Coronary artery (tissue), 2 donors: Measurements from ENCODE around the gene MYO9A.

ENCODE experiments used
- DNase-seq: peaks from one replicate; pipeline ENCODE4 v3.0.0-alpha.2; 2017; ENCODE audit warnings: low spot score
- H3K27ac ChIP-seq, 2 donors: fragments of 200-600 bp; sonication (generic); one replicate each; pipeline ENCODE4 v1.5.1; 2016 to 2019
- H3K4me3 ChIP-seq: fragments of 200-600 bp; sonication (generic); 2 replicates; pipeline ENCODE4 v1.5.1; 2016; ENCODE audit warnings: mild to moderate bottlenecking, moderate library complexity
- TF ChIP-seq, protein P1 (sequence below): fragments of 200-600 bp; sonication (generic); IDR thresholded peaks from one replicate; pipeline ENCODE4 v1.5.1; 2019; ENCODE audit warnings: antibody characterized with exemption

MYO9A gene

DNA sequence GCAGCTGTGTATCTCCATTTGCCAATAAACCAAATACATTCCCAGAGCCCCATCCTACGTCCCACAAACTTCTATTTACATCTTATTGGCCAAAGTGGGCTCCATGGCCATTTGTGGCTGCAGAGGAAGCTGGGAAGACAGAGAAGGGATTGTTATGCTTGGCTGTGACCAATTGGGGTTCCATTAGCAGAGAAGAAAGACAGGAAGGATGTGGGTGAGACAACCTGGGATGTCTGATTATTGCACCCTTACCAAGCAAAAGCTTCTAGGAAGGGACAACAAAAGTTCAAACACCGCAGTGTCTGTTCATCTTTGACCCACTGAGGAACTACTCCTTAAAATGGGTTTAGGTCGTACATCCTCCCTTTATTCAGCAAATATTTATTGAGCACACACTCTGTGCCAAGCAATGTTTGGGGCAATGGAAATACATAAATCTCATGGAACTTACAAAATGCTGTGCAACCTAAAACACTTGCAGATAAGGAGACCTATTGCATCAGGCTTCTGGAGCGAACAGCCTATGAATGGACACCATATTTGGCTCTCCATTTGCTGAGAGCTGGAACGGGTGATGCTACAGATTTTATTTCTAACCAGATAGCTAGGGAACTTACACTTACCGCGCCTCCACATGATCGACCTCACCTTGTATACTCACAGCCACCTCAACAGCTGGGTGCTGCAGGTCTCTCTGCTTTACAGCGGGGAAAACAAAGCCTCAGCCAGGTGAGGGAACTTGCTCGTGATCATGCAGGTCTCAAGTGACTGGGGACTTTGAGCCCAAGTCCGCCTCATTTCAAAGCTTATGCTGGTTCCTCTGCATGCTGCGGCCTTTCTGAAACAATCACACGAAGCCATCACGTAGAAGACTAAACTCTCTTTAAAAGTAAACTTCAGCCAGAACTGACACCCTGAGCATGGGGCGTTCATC lies 329.0 kb downstream of the MYO9A start:
- no peak overlapping the region for H3K27ac ChIP-seq
- DNase-seq, result peak; percentile 19
- TF ChIP-seq, protein P1, sequence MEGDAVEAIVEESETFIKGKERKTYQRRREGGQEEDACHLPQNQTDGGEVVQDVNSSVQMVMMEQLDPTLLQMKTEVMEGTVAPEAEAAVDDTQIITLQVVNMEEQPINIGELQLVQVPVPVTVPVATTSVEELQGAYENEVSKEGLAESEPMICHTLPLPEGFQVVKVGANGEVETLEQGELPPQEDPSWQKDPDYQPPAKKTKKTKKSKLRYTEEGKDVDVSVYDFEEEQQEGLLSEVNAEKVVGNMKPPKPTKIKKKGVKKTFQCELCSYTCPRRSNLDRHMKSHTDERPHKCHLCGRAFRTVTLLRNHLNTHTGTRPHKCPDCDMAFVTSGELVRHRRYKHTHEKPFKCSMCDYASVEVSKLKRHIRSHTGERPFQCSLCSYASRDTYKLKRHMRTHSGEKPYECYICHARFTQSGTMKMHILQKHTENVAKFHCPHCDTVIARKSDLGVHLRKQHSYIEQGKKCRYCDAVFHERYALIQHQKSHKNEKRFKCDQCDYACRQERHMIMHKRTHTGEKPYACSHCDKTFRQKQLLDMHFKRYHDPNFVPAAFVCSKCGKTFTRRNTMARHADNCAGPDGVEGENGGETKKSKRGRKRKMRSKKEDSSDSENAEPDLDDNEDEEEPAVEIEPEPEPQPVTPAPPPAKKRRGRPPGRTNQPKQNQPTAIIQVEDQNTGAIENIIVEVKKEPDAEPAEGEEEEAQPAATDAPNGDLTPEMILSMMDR, result no peak
- no peak overlapping the region for H3K4me3 ChIP-seq

DNA sequence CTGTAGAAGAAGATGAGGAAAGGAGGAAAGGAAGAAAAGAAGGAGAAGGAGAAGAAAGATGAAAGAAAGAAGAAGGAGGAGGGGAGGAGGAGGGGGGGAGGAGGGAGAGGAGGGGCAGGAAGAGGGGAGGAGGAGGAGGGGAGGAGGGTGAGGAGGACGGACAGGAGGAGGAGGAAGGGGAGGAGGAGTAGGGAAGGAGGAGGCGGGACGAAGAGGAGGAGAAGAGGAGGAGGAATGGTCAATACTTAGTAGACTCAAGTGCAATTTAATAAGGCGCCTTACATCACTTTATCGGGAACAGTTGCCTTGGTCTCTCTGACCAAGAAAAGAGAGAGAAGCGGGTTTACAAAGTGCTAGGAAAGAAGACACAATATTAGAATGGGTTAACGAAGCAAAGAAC lies 331.3 kb downstream of the MYO9A start:
- peak; percentile 16 for DNase-seq
- TF ChIP-seq, protein P1, result no peak

GRCh38 chr15:71785996-71786395 lies 332.0 kb downstream of the MYO9A start:
- TF ChIP-seq, protein P1, result no peak
- no peak overlapping the region for H3K27ac ChIP-seq
- DNase-seq, result no peak
- H3K4me3 ChIP-seq, result no peak overlapping the region

More for the DNA sequence above, 331.3 kb downstream of the MYO9A start:
- Histone ChIP-seq H3K27ac (no peak overlapping the region), H3K4me3 (no peak overlapping the region)

GRCh38 chr15:71784719-71785118 lies 333.2 kb downstream of the MYO9A start:
- TF ChIP-seq, protein P1, result no peak

DNA sequence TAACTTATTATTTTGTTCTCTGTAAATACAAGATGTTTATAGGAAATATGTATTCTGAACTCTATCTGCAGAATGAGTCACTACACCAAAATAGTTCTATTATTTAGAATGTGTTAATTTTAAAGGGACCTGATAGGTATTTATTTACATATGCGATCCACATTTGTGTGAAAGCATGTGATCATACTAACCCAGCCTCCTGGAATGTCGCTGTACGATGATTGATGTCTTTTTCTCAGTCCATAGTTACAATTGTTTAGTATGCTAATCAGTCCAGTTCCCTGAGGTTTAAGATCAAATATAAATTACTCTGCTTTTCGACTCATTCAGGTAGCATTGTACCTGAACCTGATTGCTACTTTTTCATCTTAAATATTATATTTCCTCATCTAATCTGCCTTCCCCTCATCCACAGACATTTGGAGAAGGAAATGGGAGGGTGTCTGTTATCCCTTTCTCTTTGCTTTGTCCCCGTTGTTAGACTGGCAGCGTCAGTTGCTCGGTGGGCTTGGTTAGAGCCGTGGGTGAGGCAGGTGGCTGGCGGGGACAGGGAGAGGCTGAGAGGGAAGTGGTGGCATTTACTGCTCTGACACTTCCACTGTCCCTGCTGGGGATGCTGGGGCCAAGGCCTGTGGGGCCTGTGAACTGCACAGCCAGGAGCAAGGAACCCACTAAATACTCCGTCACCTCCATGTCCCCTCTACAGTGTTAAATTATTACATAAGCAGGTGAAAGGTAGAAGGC lies 335.4 kb downstream of the MYO9A start:
- no peak overlapping the region for H3K4me3 ChIP-seq
- no peak overlapping the region for H3K27ac ChIP-seq
- DNase-seq, result no peak
- TF ChIP-seq, protein P1, result no peak

More at GRCh38 chr15:71784719-71785118, 333.2 kb downstream of the MYO9A start:
- DNase-seq, result peak; percentile 56
- Histone ChIP-seq H3K27ac (no peak overlapping the region), H3K4me3 (no peak overlapping the region)

- DNase-seq, result no peak
- TF ChIP-seq, protein P1, result no peak
- Histone ChIP-seq H3K4me3 (no peak overlapping the region), H3K27ac (no peak overlapping the region)
These were observed 336.0 kb downstream of the MYO9A start for GRCh38 chr15:71781965-71782265.
